NCI-H345 treated with DMSO at 0.1 percent for 48 hours (cell line): ENCODE measurements around the gene HSD17B10.
"Not testable (repeated sequence)": the region's sequence is repeated elsewhere in the genome, so short reads cannot be mapped to it uniquely, and the experiment has no call there.

Source experiments
- DNase-seq: peaks from one replicate; lab custom pipeline; 2025; ENCODE audit not compliant: unreplicated experiment; lab: John Stamatoyannopoulos, UW

The HSD17B10 gene

GRCh38 chrX:53433651-53434639, at the start of gene HSD17B10:
TSS of gene HSD17B10 (minus strand) at chrX:53434370. CDS start at chrX:53434345, 25 bp downstream.
- DNase-seq = peak; percentile 73

- no peak for DNase-seq
Observed at GRCh38 chrX:53483416-53483815, 49.2 kb upstream of the HSD17B10 start.

GRCh38 chrX:53481816-53482465, 47.8 kb upstream of the HSD17B10 start:
- DNase-seq = peak; percentile 17

- DNase-seq = no peak
Observed at GRCh38 chrX:53481093-53481492, 46.9 kb upstream of the HSD17B10 start.

GRCh38 chrX:53479301-53479700, 45.1 kb upstream of the HSD17B10 start:
- no peak for DNase-seq

- DNase-seq = no peak
Observed at GRCh38 chrX:53476371-53476770, 42.2 kb upstream of the HSD17B10 start.

- no peak for DNase-seq
Observed at GRCh38 chrX:53474707-53475106, 40.5 kb upstream of the HSD17B10 start.

- DNase-seq = no peak
Observed at GRCh38 chrX:53471346-53471745, 37.2 kb upstream of the HSD17B10 start.

GRCh38 chrX:53468659-53469058, 34.5 kb upstream of the HSD17B10 start:
- DNase-seq = not testable (repeated sequence)

GRCh38 chrX:53458082-53458481, 23.9 kb upstream of the HSD17B10 start:
- DNase-seq = no peak

GRCh38 chrX:53456254-53456653, 22.1 kb upstream of the HSD17B10 start:
- DNase-seq = no peak

- no peak for DNase-seq
Observed at GRCh38 chrX:53452812-53453211, 18.6 kb upstream of the HSD17B10 start.

- DNase-seq = no peak
Observed at GRCh38 chrX:53449632-53450031, 15.5 kb upstream of the HSD17B10 start.

- DNase-seq = no peak
Observed at GRCh38 chrX:53447441-53447840, 13.3 kb upstream of the HSD17B10 start.

- DNase-seq = no peak
Observed at GRCh38 chrX:53445977-53446376, 11.8 kb upstream of the HSD17B10 start.

GRCh38 chrX:53442322-53442631, 8.1 kb upstream of the HSD17B10 start:
- no peak for DNase-seq

GRCh38 chrX:53441531-53442321, 7.6 kb upstream of the HSD17B10 start:
- peak; percentile 83 for DNase-seq

GRCh38 chrX:53440621-53441517, 6.7 kb upstream of the HSD17B10 start:
- peak; percentile 11 for DNase-seq

- DNase-seq = peak; percentile 22
Observed at GRCh38 chrX:53440101-53440500, 5.9 kb upstream of the HSD17B10 start.

- DNase-seq = no peak
Observed at GRCh38 chrX:53438832-53439230, 4.7 kb upstream of the HSD17B10 start.
